GM12874 (cell line): ENCODE measurements around the gene LRRC74B.

Experiments used
- CTCF ChIP-seq: IDR thresholded peaks from 2 replicates; pipeline ENCODE4 v1.5.1; 2011; ENCODE audit warnings: low read depth, mild to moderate bottlenecking, control low read depth, low read length, moderate library complexity; ENCODE audit not compliant: insufficient read depth

The LRRC74B gene

GRCh38 chr22:21026783-21027692 lies 18.7 kb upstream of the LRRC74B start:
- TF ChIP-seq CTCF, result no peak

GRCh38 chr22:21028277-21029251 lies 17.2 kb upstream of the LRRC74B start:
- no peak for TF ChIP-seq CTCF

- no peak for TF ChIP-seq CTCF
Measured at GRCh38 chr22:21029486-21030025, 16.2 kb upstream of the LRRC74B start.

GRCh38 chr22:21030032-21030431 lies 15.7 kb upstream of the LRRC74B start:
- TF ChIP-seq CTCF, result no peak

- TF ChIP-seq CTCF, result no peak
Measured at GRCh38 chr22:21030621-21031544, 14.9 kb upstream of the LRRC74B start.

DNA sequence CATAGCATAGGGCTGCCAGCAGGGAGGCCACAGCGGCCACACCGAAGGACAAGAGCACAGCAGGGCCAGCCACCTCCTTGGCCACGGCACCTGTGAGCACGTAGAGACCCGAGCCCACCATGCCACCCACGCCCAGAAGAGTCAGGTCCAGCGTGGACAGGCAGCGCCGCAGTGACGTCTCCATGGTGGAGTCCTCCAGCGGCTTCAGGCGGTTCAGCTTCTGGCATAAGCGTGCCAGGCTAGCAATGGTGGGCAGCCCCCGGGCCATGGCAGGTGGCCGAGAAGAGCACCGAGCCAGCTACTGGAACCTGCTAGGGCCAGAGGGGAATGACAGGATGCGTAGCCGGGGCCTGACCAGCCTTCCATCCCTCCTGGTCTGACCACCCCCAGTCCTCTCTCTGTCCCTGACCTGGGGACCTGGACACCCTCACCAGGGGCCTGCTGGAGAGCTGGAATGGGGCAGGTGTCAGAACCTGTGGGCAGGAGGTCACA lies 14.2 kb upstream of the LRRC74B start:
- TF ChIP-seq CTCF, result no peak
